HPDE6-E6E7 (cell line): Measurements from ENCODE around the gene NCAM2.

Experiments used
- DNase-seq: peaks from one replicate; pipeline ENCODE4 v3.0.0; 2011; ENCODE audit warnings: missing footprints; ENCODE audit errors: extremely low spot score

Gene NCAM2

GRCh38 chr21:21439761-21440160 lies 441.6 kb downstream of the NCAM2 start:
- no peak for DNase-seq

GRCh38 chr21:21457077-21457476 lies 458.9 kb downstream of the NCAM2 start:
- no peak for DNase-seq

- no peak for DNase-seq
These were observed 460.0 kb downstream of the NCAM2 start for GRCh38 chr21:21458124-21458631.

GRCh38 chr21:21460979-21461378 lies 462.8 kb downstream of the NCAM2 start:
- no peak for DNase-seq

GRCh38 chr21:21463456-21463855 lies 465.2 kb downstream of the NCAM2 start:
- DNase-seq, result no peak

- no peak for DNase-seq
These were observed 466.5 kb downstream of the NCAM2 start for GRCh38 chr21:21464684-21465083.

- DNase-seq, result no peak
These were observed 468.5 kb downstream of the NCAM2 start for GRCh38 chr21:21466752-21467151.

GRCh38 chr21:21468003-21468402 lies 469.8 kb downstream of the NCAM2 start:
- no peak for DNase-seq

GRCh38 chr21:21481239-21481638 lies 483.0 kb downstream of the NCAM2 start:
- DNase-seq, result no peak

- no peak for DNase-seq
These were observed 510.6 kb downstream of the NCAM2 start for GRCh38 chr21:21508859-21509258.

GRCh38 chr21:21530680-21531079 lies 532.5 kb downstream of the NCAM2 start:
- DNase-seq, result no peak

GRCh38 chr21:21547368-21547953 lies 549.3 kb downstream of the NCAM2 start:
- DNase-seq, result no peak

- DNase-seq, result no peak
These were observed 561.3 kb downstream of the NCAM2 start for GRCh38 chr21:21559285-21560045.
